Stimulated activated CD4-positive, alpha-beta T cell treated with anti-CD3 and anti-CD28 coated beads, Interleukin-15, amount 100 ng/mL, for 1 hour (primary cell): ENCODE data around the gene NET1.
"Not testable (repeated sequence)": the region's sequence is repeated elsewhere in the genome, so short reads cannot be mapped to it uniquely, and the experiment has no call there.

ENCODE experiments used
- DNase-seq, 2 donors: peaks; one replicate each; pipeline ENCODE4 v3.0.0-alpha.2; 2020; ENCODE audit warnings: low read depth in 1 of 2, low spot score in 1 of 2

The NET1 gene

DNA sequence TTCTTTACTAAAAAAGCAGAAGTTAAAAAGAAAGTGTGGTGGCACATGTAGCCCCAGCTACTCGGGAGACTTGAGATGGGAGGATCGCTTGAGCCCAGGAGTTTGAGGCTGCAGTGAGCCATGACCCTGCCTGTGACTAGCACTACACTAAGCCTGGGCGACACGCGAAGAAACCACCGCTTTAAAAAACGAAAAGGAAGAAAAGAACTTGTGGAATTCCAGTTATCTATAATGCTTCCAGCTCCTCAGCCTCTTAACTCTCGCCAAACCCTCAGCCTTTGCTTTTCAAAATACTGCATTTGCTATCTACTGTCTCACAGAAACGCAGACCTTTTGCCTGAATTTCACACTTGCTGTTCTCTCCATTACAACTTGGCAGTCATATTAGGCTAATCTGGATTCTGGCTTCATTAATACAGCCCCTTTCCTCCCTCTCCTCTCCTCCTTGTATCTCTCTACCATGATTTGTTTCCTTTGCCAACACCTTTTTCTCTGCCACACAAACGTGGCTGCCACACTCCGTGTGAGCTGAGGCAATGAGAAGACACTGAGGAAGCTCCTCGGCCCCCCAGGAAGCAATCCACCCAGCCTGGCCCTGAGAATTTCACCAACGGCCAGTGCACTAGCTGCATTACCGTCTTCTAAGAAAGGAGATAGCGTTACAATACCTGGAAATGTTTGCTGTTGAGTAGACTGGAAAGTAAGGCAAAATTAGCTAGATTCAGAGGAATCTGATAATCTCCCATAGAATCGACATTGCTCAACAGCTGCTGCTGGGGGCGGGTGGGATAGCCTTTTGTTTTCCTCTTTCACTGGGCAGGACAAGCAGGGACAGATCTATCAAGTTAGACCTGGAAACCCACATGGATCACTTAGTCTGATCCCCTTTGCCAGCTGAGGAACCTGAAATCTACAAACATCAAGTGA lies 49.8 kb downstream of the NET1 start:
- no peak for DNase-seq

DNA sequence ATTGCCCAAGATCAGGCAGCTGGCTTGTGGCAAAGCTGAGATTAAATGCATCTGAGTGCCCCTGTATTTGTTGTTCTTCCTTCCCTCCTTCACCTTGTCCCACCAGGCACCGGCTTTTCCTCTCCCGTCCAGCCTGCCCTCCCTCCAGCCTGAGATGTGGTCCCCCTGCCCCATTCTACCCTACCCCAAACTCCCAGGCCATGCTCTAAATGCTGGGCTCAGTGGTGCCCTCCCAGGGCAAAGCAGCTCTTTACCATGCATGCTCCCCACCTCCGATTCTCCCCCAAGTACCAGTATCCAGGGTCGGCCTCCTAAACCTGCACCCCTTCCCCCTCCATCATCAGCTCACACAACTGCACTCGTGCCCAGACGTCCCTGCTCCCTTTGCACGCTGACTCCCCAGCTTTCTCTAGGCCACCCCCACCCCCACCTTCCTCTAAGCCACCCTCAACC lies 50.5 kb downstream of the NET1 start:
- DNase-seq, result no peak

GRCh38 chr10:5464546-5464945 lies 52.2 kb downstream of the NET1 start:
- DNase-seq, result no peak

GRCh38 chr10:5465976-5466450 lies 53.7 kb downstream of the NET1 start:
- DNase-seq, result no peak

DNA sequence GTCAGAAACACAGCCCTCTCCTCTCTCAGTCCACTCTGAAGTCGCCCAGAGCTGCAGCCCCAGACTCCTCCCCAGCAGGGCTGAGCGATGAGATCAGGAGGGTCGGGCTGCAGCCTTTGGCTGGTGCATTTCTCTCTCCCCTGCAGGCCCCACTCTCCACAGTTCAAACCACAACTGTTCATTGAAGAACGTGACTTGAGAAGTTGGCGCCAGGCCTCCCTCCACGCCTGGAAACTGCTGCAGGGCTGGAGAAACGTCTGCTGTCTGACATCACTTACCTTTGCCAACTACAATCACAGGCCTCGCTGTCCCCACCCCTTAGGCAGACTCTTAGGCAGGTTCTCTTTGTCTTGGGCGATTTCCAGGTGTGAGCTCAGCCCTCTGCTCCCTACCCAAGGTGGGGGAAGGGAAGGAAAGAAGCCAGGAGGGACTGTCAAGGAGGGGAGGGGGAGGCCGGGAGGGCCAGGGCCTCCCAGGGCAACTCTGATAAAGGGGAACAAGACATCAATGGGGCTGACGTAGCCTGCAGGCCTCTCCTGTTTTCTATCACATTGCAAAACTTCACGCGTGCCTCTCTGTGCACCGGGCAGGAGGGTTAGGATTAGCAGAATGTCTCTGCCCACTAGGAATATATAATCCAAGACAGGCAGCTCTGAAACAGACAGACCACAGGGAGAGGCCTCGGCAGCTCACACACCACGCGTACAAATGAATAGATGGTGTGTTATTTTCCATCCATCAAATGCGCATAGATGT lies 54.3 kb downstream of the NET1 start:
- no peak for DNase-seq

GRCh38 chr10:5467207-5467535 lies 54.8 kb downstream of the NET1 start:
- DNase-seq, result no peak

DNA sequence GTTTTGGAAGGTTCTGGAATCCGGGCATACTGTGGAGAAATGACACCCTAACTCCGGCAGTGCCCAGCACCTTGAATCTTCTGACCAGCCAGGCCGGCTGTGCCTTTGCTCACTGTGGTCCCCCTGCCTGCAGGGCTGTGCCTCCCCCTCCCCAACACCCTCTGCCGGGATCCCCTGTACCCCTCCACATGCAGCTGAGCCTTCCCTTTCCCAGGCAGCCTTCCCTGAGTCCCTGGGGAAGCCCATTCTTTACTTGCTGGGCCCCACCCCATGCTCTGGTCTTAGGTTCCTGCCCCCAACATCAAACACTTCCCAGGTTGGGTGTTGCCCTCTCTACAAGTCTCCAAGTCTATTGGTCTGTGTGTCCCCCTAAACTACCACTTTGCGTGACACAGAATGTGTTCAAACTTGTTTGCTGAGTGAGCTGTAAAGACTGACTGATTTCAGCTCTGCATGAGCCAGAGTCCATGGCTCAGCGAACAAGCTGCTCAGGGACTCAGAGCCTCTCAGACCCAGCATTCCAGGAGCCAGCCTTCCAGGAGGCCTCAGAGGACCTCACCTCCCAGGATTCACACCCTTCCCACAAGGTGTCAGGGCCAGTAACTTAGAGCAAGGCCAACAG lies 55.4 kb downstream of the NET1 start:
- DNase-seq, result no peak

DNA sequence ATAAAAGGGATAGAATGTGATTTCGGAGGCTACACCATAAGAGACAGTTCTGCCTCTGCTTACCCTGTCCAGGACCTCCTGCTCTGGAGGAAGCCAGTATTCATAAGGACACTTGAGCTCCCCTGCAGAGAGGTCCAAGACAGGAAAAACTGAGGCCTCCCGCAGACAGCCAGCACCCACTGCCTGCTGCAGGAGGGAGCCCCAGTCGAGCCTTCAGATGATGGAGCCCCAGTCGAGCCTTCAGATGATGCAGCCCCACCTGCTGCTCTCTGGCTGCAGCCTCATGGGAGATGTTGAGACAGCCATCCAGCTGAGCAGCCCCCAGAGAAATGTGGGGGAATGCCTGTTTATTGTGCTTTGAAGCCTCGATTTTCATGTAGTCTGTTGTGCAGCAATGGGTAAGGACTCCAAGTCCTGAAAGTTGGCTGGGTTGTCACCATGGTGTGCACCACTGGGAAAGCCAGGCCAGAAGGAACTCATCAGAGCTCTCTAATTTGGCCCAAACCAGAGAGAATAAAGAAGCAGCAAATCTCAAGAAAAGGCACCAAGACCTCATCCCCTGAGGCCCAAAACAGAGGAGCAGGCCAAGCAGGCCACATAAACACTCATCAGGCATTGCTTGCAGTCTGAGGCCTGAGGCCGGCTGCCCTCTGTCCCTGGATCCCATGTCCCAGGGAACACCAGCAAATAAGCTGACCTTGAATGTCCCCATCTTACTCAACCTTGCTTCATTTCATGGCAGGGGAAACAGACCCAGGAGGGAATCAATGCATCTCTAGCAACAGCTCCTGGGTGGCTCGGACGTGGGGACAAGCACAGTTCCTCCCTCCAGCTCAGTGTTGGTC lies 56.1 kb downstream of the NET1 start:
- no peak for DNase-seq

DNA sequence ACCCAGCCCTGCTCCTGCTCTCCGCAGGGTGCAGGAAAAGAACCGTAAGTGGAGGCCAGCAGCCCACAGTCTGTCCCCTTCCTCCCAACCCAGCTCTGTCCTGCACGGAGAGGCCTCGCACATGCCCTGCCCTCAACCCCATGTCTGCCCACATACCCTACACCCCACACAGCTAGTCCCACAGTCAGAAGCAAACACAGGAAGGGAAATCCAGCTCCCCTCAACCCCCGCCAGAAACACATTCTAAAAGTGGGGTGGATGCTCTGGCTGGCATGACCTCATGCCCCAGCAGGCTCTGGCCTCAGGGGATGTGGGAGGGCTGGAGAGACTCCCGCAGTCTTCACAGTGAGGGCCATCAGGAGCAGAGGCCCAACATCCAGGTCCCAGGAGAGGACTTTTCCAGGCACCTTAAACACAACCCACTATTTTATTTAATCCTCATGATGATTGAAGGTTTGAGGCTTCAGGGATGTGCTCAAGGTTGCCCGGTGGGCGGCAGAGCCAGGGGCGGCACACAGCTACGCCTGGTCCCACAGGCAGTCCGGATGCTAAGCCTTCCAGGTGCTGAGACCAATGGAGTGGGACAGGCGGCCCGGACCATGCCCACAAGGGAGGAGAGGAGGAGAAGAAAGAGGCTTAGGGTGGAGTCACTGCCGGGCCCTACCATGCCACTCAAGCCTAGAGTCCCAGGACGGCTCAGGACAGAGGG lies 57.1 kb downstream of the NET1 start:
- DNase-seq, result no peak

GRCh38 chr10:5470062-5470751 lies 57.9 kb downstream of the NET1 start:
- no peak for DNase-seq

DNA sequence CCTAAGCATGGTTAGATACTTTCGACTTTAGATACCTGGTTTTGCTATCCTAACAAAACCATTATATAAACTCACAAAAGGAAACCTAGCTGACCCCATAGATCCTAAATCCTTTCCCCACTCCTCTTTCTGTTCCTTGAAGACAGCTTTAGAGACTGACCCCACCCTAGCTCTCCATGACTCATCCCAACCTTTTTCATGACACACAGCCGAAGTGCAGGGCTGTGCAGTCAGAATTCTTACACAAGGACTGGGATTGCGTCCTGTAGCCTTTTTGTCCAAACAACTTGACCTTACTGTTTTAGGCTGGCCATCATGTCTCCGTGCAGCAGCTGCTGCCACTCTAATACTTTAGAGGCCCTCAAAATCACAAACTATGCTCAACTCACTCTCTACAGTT lies 62.3 kb downstream of the NET1 start:
- not testable (repeated sequence) for DNase-seq

- not testable (repeated sequence) for DNase-seq
Observed at GRCh38 chr10:5475088-5475487, 62.7 kb downstream of the NET1 start.

GRCh38 chr10:5475974-5476807 lies 63.8 kb downstream of the NET1 start:
- not testable (repeated sequence) for DNase-seq

DNA sequence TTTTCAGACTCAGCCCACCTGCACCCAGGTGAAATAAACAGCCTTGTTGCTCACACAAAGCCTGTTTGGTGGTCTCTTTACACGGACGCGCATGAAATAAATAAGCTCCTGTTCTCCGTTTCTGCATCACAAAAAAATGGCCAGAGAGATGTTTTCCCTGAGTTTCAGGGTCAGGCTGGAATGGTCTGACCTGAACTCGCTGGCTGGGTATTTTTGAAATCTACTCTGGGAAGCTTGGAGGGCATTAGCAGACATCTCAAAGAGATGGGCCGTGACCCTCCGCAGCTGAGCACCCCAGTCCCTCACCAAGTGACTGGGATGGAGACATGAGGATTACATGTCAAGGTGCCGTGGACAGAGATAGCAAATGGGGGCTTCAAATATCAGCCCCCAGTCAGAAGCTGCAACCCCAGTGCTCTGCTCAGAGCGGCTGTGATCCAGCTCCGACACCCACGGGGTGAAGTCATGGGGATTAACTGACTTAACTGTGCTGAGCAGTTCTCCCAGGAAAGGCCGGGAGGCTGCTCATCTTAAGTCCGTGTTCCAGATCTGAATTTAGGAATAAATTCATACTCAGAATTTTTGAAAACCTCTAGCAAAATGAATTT lies 64.7 kb downstream of the NET1 start:
- no peak for DNase-seq

- DNase-seq, result no peak
Observed at GRCh38 chr10:5477948-5478693, 65.8 kb downstream of the NET1 start.

GRCh38 chr10:5478694-5479305 lies 66.4 kb downstream of the NET1 start:
- no peak for DNase-seq

DNA sequence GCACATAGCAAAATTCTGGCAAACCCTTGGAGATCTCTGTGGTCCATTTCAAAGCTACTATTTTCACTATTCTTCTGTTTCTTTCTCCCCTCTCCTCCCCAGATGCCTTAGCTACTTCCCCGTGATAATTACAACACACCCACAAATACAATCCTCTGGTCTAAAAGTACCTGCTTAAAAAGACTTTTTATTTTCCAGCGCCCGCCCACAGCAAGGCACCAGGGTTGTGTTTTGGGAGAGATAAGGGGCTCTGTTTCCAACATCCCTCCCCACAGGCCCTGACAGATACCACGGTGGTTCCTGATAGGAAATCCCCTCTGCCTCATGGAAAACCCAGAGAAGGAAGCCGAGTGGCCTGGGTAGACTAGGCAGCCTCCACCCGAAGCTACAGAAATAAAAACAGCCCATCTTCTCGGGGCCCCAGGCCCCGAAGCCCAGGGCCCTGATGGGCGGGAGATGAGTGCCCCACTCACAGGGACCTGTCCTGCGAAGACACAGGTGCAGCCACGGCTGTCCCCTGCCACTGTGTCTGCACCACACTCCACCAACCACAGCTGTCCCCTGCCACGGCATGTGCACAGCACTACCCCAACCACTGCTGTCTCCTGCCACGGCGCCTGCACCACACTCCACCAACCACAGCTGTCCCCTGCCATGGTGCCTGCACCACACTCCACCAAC lies 67.3 kb downstream of the NET1 start:
- no peak for DNase-seq
